Measurements from ENCODE around the gene OLA1. TPM values are rescaled to one million over a fixed set of nuclear protein-coding genes. Genes with fewer than 3 reads are reported as not detected.

Gene OLA1
- total RNA-seq, 1 donor from 2014 or later: 132 TPM

DNA sequence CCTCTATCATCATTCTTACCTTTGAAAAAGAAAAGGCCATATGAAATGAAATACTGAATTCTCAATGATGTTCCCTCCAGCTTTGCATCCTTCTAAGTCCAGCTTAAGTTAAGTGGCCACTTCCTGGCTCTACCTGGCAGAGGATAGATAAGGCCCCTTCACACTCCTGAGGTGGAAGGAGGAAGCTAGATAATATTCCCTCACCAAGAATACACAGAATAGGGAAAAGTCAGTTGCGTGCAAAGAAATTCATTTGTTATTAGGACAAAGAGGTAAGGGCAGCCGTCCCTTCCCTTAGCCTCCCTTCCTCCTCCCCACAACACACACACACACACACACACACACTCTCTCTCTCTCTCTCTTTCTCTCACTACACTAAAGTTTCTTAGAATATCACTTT is 37.5 kb downstream of the OLA1 start:
- H3K36me3 ChIP-seq (ENCODE audit: control insufficient read depth, insufficient read depth, low read length): no peaks in the 10 kb centered on the region
- no peak for FAIRE-seq
- TF ChIP-seq, protein P1, sequence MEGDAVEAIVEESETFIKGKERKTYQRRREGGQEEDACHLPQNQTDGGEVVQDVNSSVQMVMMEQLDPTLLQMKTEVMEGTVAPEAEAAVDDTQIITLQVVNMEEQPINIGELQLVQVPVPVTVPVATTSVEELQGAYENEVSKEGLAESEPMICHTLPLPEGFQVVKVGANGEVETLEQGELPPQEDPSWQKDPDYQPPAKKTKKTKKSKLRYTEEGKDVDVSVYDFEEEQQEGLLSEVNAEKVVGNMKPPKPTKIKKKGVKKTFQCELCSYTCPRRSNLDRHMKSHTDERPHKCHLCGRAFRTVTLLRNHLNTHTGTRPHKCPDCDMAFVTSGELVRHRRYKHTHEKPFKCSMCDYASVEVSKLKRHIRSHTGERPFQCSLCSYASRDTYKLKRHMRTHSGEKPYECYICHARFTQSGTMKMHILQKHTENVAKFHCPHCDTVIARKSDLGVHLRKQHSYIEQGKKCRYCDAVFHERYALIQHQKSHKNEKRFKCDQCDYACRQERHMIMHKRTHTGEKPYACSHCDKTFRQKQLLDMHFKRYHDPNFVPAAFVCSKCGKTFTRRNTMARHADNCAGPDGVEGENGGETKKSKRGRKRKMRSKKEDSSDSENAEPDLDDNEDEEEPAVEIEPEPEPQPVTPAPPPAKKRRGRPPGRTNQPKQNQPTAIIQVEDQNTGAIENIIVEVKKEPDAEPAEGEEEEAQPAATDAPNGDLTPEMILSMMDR (IDR thresholded peaks at IDR 0.05; ENCODE audit: insufficient read depth, low read length, severe bottlenecking): no peak
- H3K4me3 ChIP-seq (ENCODE audit: low read depth, low read length): no peak overlapping the region
- H3K27me3 ChIP-seq (ENCODE audit: control insufficient read depth, insufficient read depth, low read length): no peaks in the 10 kb centered on the region
- no peak for DNase-seq (ENCODE audit: low read depth)

DNA sequence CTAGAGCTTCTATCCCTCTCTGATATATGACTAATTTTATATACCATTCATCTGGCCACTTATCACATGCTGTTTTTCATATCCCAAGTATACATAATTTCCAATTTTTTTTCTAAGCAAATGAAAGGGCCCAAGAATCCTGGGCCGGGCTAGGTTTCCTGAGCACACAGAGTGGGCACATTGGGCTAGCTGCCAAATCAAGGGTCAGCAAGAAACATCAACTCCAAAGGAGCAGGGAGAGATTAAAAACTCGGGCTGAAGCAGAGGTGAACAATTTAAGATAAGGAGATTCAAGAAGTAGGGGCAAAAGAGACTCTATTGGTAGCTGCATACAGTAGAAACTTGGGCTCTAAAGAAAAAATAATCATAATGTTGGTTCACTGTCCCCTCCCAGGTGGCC is 39.0 kb downstream of the OLA1 start:
- H3K27me3 ChIP-seq (ENCODE audit: control insufficient read depth, insufficient read depth, low read length): no peaks in the 10 kb centered on the region
- TF ChIP-seq, protein P1 (IDR thresholded peaks at IDR 0.05; ENCODE audit: insufficient read depth, low read length, severe bottlenecking): no peak
- H3K4me3 ChIP-seq (ENCODE audit: low read depth, low read length): no peak overlapping the region
- H3K36me3 ChIP-seq (ENCODE audit: control insufficient read depth, insufficient read depth, low read length): no peaks in the 10 kb centered on the region
- FAIRE-seq (no peak), DNase-seq (ENCODE audit: low read depth) (no peak)

DNA sequence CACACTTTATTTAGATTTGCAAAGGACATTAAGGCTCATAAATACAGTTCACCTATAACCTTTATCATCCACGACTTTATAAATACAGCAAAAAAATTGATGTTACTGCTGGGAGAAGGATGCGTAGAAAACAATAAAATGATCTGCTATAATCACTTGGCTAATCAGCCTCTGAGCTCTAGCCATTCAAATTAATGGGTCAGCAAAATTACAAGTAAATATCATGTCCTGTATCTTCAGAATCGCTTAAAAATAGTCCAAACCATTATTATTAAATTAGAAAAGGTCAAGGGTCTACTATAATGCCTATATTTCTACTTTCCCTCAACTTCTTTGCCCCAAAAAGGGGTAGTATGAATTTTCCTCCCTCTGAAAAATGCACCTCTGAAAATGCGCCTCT is 40.3 kb downstream of the OLA1 start:
- no peak for DNase-seq (ENCODE audit: low read depth)
- FAIRE-seq: no peak
- Histone ChIP-seq H3K4me3 (ENCODE audit: low read depth, low read length) (no peak overlapping the region), H3K27me3 (ENCODE audit: control insufficient read depth, insufficient read depth, low read length) (no peaks in the 10 kb centered on the region), H3K36me3 (ENCODE audit: control insufficient read depth, insufficient read depth, low read length) (no peaks in the 10 kb centered on the region)
- TF ChIP-seq, protein P1 (IDR thresholded peaks at IDR 0.05; ENCODE audit: insufficient read depth, low read length, severe bottlenecking): no peak

DNA sequence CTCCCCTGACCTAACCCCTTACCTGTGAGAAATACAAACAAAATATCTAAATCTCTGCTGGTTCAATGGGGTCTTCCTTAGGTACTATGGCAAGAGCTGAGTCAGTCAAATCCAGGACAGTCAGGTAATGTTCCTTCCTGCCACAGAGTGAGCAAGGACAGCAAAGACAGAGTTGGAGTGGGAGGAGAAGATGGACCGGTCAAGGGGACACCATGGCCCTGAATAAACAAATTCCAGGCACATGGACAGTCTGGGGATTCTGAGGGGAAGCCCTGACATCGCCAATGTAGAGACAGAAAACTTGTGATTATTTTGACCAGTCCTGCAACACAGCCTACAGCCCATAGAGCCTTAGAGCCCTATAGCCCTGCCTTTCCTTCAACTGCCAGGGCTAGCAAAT is 42.8 kb downstream of the OLA1 start:
- FAIRE-seq: no peak
- H3K36me3 ChIP-seq (ENCODE audit: control insufficient read depth, insufficient read depth, low read length): no peaks in the 10 kb centered on the region

GRCh38 chr2:174202188-174202587 is 46.1 kb downstream of the OLA1 start:
- TF ChIP-seq, protein P1 (IDR thresholded peaks at IDR 0.05; ENCODE audit: insufficient read depth, low read length, severe bottlenecking): no peak
- FAIRE-seq (no peak), DNase-seq (ENCODE audit: low read depth) (no peak)
- H3K36me3 ChIP-seq (ENCODE audit: control insufficient read depth, insufficient read depth, low read length): no peaks in the 10 kb centered on the region
- no peaks in the 10 kb centered on the region for H3K27me3 ChIP-seq (ENCODE audit: control insufficient read depth, insufficient read depth, low read length)
- no peak overlapping the region for H3K4me3 ChIP-seq (ENCODE audit: low read depth, low read length)

More for the DNA sequence above, 42.8 kb downstream of the OLA1 start:
- DNase-seq (ENCODE audit: low read depth): no peak
- TF ChIP-seq, protein P1 (IDR thresholded peaks at IDR 0.05; ENCODE audit: insufficient read depth, low read length, severe bottlenecking): no peak
- Histone ChIP-seq H3K4me3 (ENCODE audit: low read depth, low read length) (no peak overlapping the region), H3K27me3 (ENCODE audit: control insufficient read depth, insufficient read depth, low read length) (no peaks in the 10 kb centered on the region)

GRCh38 chr2:174198846-174199564 is 49.3 kb downstream of the OLA1 start:
- no peaks in the 10 kb centered on the region for H3K36me3 ChIP-seq (ENCODE audit: control insufficient read depth, insufficient read depth, low read length)
- FAIRE-seq (no peak), DNase-seq (ENCODE audit: low read depth) (no peak)
- no peak overlapping the region for H3K4me3 ChIP-seq (ENCODE audit: low read depth, low read length)
- H3K27me3 ChIP-seq (ENCODE audit: control insufficient read depth, insufficient read depth, low read length): no peaks in the 10 kb centered on the region
- TF ChIP-seq, protein P1 (IDR thresholded peaks at IDR 0.05; ENCODE audit: insufficient read depth, low read length, severe bottlenecking): no peak

Data from bronchial epithelial cell (primary cell).